HG03025 (cell line): ENCODE data around the gene CARD19.

Source experiments
- ATAC-seq: cut with Tn5 transposase; IDR thresholded peaks from one replicate; pipeline ENCODE4 v1.9.1; 2021; ENCODE audit warnings: mild to moderate bottlenecking, moderate library complexity; ENCODE audit not compliant: unreplicated experiment, low FRiP score

CARD19 gene

DNA sequence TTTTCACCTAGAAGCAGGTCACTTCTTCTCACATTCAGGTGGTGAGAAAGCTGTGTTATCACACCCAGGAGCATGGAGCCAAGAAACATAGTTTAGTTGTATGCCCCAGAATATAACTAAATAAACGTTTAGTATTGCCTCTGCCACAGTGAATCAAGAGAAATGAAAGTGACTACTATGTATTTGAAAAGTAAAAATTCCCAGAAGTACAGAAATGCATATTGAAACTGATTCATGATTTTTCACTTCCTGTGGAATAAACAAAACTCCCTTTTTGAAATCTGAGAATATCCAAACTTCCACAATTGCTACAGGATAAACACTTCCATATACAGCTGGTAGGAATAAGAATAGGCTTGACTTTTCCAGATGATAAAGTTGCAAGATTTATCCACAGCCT lies 53.3 kb downstream of the CARD19 start:
- no peak for ATAC-seq

DNA sequence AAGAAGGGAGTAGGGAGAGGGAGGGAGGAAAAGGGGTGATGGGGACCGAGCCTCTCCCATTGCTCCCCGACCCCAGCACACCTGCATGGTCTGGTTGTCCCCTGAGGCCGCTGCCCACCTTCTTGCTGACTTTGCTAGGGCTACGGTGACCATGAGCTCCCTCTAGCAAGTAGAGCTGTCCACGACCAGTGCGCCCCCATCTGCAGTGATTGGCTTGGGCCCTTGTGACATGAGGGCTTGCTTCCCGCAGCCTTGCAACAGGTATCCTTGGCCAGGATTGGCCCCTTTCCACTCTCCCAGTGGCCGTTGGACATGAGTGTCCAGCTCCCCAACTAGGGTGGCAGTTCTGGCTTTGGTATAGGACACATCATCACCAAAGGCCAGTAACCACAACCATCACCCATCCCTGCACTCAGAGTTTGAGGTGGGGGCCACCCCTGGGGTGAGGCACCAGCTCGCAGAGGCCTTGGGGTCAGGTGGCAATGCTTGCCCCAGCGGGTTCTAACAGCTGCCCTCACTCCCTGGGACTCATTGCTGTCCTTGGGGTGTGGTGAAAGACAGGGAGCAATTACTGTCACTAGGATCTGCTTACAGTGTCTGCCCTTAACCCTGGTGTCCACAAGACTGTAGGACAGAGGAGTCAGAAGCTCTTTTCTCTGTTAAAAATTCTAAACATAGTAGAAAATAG lies 55.2 kb downstream of the CARD19 start:
- no peak for ATAC-seq

DNA sequence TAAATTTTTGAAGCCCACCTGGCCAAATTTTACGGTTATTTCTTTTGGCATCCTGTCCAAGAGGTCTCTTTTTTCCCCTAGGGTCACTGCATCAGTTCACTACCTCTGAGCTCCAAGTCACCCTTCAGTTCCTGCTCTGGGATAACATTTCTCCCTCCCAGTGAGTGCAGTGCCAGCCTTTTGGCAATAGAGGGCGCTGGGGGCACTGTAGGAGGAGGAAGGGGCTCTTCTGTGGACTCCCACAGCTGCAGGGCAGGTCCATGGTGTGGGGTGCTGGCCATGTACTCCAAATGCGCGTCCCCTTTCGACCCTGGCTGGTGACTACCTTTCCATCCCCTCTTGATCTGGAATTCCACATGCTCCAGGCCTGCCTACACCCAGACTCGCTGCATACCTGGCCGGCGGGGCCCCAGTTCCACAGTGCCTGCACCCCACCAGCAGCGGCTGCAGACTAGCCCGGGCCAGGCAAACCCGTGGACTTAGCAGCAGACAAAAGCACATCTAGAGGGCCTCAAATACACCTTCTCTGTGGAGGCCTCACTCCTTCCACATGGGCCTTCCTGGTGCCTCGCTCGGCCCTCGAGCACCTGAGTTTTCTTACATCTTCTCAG lies 58.4 kb downstream of the CARD19 start:
- no peak for ATAC-seq

DNA sequence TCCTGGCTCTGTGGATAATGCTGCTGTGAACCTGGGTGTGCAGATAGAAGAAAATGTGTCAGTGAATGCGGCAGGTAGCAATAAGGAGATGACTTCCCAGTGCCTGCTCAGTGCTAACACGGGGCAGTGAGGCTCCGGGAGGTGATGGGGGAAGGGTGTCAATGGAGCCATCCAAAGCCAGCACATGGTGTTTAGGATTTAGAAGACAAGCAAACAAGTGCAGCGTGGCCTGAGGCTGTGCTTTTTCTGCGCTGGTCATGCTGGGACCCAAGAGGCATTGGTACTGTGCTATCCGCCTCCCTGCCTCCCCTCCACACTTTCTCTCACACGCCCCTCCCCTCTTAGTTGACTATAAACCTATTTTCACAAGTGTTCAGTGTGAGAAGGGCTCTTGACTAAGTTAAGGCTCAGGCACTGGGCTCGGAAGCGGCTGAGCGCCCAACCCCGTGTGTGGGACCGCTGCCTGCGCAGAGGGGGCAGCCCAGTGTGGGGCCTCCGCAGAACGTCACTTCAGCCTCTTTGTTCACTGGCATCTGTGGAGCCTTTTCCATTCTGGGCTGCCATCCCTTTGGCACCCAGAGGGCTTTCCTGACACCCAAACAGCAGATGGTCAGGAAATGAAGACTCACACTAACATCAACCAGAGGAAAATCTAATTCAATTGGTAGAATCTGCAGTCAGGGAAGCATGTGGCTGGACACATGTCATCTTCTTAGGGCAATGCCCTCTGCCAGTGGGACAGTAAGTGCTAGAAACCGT lies 59.9 kb downstream of the CARD19 start:
- no peak for ATAC-seq

DNA sequence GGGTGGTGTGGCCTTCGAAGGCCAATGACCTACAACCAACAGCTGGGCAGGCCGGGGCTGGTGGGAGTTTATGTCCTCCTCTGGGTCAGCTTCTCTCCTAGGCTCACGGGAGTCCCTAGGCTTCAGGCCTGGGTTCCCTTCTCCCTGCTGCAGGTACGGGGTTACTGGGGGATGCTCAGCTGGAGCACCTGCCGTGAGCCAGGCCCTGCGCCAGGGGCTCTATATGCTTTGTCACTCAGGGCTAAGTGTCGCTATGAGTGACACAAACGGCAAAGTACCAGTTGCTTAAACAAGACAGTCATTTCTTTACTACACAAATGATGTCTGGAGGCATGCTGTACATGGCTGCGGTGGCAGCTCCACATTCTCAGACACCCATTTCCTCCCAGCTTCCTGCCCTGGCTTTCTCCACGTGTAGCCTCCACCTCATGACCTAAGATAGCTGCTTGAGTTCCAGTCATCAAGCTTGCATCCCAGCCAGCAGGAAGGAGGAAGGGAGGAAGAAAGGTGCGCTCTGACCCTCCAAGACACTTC lies 60.5 kb downstream of the CARD19 start:
- no peak for ATAC-seq

DNA sequence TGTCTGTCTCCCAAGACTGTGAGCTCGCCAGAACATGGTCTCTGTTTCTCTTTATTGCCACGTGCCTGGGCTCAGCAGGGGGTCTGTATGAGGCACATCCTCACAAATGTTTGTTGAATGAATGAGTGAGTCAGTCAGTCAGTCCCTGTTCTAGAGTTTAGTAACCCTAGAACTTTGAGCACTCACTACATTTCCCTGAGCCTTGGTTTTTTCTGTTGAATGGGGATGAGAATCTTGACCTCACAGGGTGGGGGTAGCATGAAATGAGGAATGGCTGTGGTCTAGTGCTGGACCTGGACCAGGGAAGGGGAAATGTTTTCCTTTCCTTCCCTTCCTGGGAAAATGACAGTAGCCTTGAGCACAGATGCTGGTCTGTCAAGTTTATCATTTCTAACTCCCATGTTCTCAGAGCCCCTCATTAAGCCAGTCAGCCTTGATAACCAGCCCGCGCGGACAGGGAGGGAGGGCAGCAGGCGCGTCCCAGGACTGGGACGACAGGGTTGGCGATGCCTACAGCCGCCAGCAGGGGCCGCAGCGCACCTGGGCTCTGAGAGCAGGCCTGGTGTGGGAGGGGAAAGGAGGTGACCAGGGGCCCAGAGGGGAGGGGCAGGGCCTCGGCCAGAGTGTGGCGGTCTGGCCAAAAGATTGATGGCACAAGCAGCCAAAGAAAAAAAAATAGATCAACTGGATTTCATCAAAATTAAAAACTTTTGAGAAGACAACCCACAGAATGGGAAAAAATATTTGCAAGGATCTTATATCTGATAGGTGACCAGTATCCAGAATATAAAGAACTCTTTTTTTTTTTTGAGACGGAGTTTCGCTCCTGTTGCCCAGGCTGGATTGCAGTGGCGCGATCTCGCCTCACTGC lies 63.8 kb downstream of the CARD19 start:
- peak; percentile 69 for ATAC-seq

DNA sequence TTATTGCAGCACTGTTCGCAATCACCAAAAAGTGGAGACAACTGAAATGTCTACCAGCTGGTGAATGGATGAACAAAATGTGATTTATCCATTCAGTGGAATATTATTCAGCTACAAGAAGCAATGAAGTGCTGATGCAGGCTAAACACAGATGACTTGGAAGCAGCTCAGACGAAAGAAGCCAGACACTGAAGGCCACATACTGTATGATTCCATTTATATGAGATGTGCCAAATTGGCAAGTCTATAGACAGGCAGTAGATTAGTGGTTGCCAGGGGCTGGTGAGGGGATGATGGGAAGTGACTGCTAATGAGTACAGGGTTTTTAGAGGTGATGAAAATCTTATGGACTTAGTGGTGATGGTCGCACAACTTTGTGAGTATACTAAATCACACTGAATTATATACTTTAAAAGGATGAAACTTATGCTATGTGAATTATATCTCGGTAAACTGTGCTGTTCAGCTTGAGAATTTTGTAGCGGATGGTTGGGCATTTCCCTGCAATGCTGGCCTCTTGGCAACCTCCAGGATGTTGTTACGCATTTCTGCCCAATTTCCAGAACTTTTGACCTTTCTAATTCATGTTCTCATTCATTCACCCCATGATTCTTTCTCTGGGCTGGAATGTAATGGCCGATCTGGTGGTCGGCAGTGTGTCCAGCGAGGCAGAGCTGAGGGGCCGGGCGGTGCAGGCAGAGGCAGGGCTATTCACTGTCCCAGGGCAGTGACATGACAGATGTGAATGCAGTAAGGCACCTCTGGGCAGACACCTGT lies 66.0 kb downstream of the CARD19 start:
- ATAC-seq: no peak
